ENCODE measurements around the gene UBR3. TPM values are rescaled to one million over a fixed set of nuclear protein-coding genes. Genes with fewer than 3 reads are reported as not detected.
"Not testable (repeated sequence)": the region's sequence is repeated elsewhere in the genome, so short reads cannot be mapped to it uniquely, and the experiment has no call there.

Gene UBR3
- polyA plus RNA-seq, 1 donor from 2014 or later = 75.2 TPM

- Histone ChIP-seq H3K9me2 (ENCODE audit: insufficient read depth, low read length) (no peaks in the 10 kb centered on the region), H2AFZ (ENCODE audit: low read depth, low read length) (no peak overlapping the region), H3K4me3 (ENCODE audit: low read length) (no peak overlapping the region), H3K79me2 (replicated peaks; ENCODE audit: insufficient read depth, low read length) (no peaks in the 10 kb centered on the region), H3K27ac (ENCODE audit: low read length) (no peak overlapping the region), H4K20me1 (ENCODE audit: insufficient read depth) (no peaks in the 10 kb centered on the region), H3K36me3 (ENCODE audit: insufficient read depth, low read length) (no peaks in the 10 kb centered on the region), H3F3A (ENCODE audit: insufficient read depth, low read length, poor library complexity, severe bottlenecking) (no peaks in the 10 kb centered on the region), H3K27me3 (ENCODE audit: insufficient read depth, low read depth, low read length) (no peaks in the 10 kb centered on the region), H3K9ac (ENCODE audit: low read length) (no peak overlapping the region), H3K9me3 (ENCODE audit: low read length) (no peaks in the 10 kb centered on the region), H3K4me2 (ENCODE audit: low read length) (no peak overlapping the region)
- TF ChIP-seq REST (IDR thresholded peaks at IDR 0.05; ENCODE audit: borderline replicate concordance) (no peak), POLR2AphosphoS5 (IDR thresholded peaks at IDR 0.05) (no peak), TAF1 (IDR thresholded peaks at IDR 0.05; ENCODE audit: low read depth) (no peak), MXI1 (conservative IDR thresholded peaks at IDR 0.05; ENCODE audit: poor library complexity, severe bottlenecking) (no peak), EZH2 (IDR thresholded peaks at IDR 0.05; ENCODE audit: borderline replicate concordance, insufficient read depth, low read length, poor library complexity, severe bottlenecking) (no peak), SMC3 (conservative IDR thresholded peaks at IDR 0.05; ENCODE audit: poor library complexity) (no peak)
These were observed 119.3 kb downstream of the UBR3 start for GRCh38 chr2:169946546-169946945.

GRCh38 chr2:169955940-169956339 is 128.7 kb downstream of the UBR3 start:
- TF ChIP-seq TAF1 (IDR thresholded peaks at IDR 0.05; ENCODE audit: low read depth) (no peak), CTCF (IDR thresholded peaks at IDR 0.05; ENCODE audit: poor library complexity, severe bottlenecking) (no peak), EP300 (conservative IDR thresholded peaks at IDR 0.05; ENCODE audit: poor library complexity, severe bottlenecking) (no peak), RAD21 (conservative IDR thresholded peaks at IDR 0.05) (no peak), POLR2AphosphoS5 (IDR thresholded peaks at IDR 0.05) (no peak), MXI1 (conservative IDR thresholded peaks at IDR 0.05; ENCODE audit: poor library complexity, severe bottlenecking) (no peak), SMC3 (conservative IDR thresholded peaks at IDR 0.05; ENCODE audit: poor library complexity) (no peak), EZH2 (IDR thresholded peaks at IDR 0.05; ENCODE audit: borderline replicate concordance, insufficient read depth, low read length, poor library complexity, severe bottlenecking) (no peak), REST (IDR thresholded peaks at IDR 0.05; ENCODE audit: borderline replicate concordance) (no peak)
- Histone ChIP-seq H3K4me3 (ENCODE audit: low read length) (no peak overlapping the region), H3K36me3 (ENCODE audit: insufficient read depth, low read length) (peaks cover 9% of the 10 kb centered on the region), H3K9me2 (ENCODE audit: insufficient read depth, low read length) (no peaks in the 10 kb centered on the region), H3K79me2 (replicated peaks; ENCODE audit: insufficient read depth, low read length) (no peaks in the 10 kb centered on the region), H3K27me3 (ENCODE audit: insufficient read depth, low read depth, low read length) (no peaks in the 10 kb centered on the region), H4K20me1 (ENCODE audit: insufficient read depth) (no peaks in the 10 kb centered on the region), H3K4me2 (ENCODE audit: low read length) (no peak overlapping the region), H3K9me3 (ENCODE audit: low read length) (no peaks in the 10 kb centered on the region), H3K27ac (ENCODE audit: low read length) (no peak overlapping the region), H3K9ac (ENCODE audit: low read length) (no peak overlapping the region), H3F3A (ENCODE audit: insufficient read depth, low read length, poor library complexity, severe bottlenecking) (no peaks in the 10 kb centered on the region), H2AFZ (ENCODE audit: low read depth, low read length) (no peak overlapping the region)

- H3K9ac ChIP-seq (ENCODE audit: low read length); H2AFZ ChIP-seq (ENCODE audit: low read depth, low read length); H3F3A ChIP-seq (ENCODE audit: insufficient read depth, low read length, poor library complexity, severe bottlenecking); H3K79me2 ChIP-seq (replicated peaks; ENCODE audit: insufficient read depth, low read length); H3K27ac ChIP-seq (ENCODE audit: low read length); H3K9me2 ChIP-seq (ENCODE audit: insufficient read depth, low read length); H3K4me2 ChIP-seq (ENCODE audit: low read length); H3K27me3 ChIP-seq (ENCODE audit: insufficient read depth, low read depth, low read length); H3K9me3 ChIP-seq (ENCODE audit: low read length); H3K4me3 ChIP-seq (ENCODE audit: low read length); H4K20me1 ChIP-seq (ENCODE audit: insufficient read depth): not testable (repeated sequence)
- peaks cover 13% of the 10 kb centered on the region for H3K36me3 ChIP-seq (ENCODE audit: insufficient read depth, low read length)
These were observed 130.0 kb downstream of the UBR3 start for GRCh38 chr2:169957219-169957618.
